Endothelial cell of umbilical vein (primary cell): ENCODE results near the gene ZNF346. TPM values are rescaled to one million over a fixed set of nuclear protein-coding genes. Genes with fewer than 3 reads are reported as not detected.

Source experiments
- BruUV-seq: library from RNA; stranded (reverse); fragments of 400-500 nt; replicated peaks from 2 replicates; lab custom pipeline; 2021; lab: Mats Ljungman, UMichigan
- CTCF ChIA-PET: fragments of 300-600, 350-600 bp; sonication (Branson Sonifier 250); formaldehyde crosslinking; loops from one replicate; lab custom pipeline; 2021; ENCODE audit warnings: antibody characterized with exemption, inconsistent platforms; lab: Charles Lee
- POLR2A ChIA-PET: fragments of 300-600, 350-600 bp; sonication (Branson Sonifier 250); formaldehyde crosslinking; loops from one replicate; lab custom pipeline; 2021; ENCODE audit warnings: antibody characterized with exemption, inconsistent platforms; lab: Charles Lee
- DNase-seq: peaks from one replicate; pipeline ENCODE4 v3.0.0-alpha.2; 2011; ENCODE audit warnings: low read depth, low spot score
- FAIRE-seq: peaks from 2 replicates; lab custom pipeline; 2011; peaks lifted over from hg19 to GRCh38; lab: Jason Lieb, UNC
- H2AFZ ChIP-seq: 2 replicates; pipeline ENCODE4 v1.6.0; 2012; ENCODE audit warnings: low read depth, low read length, control low read depth, inconsistent platforms
- H3K27ac ChIP-seq: 2 replicates; pipeline ENCODE4 v1.5.1; 2011; ENCODE audit warnings: low read depth, mild to moderate bottlenecking, control low read depth, low read length, moderate library complexity; ENCODE audit not compliant: insufficient read depth
- H3K27me3 ChIP-seq, 2 experiments: 2 replicates each; pipeline versions ENCODE4 v1.6.0 to v1.6.1; 2011; ENCODE audit warnings: low read length in 2 of 2, mixed read lengths in 1 of 2; ENCODE audit not compliant: control insufficient read depth in 2 of 2, insufficient read depth in 2 of 2
- H3K36me3 ChIP-seq, 2 experiments: 2 replicates in 1 of 2; 3 replicates in 1 of 2; pipeline ENCODE4 v1.5.1; 2011; ENCODE audit warnings: low read length in 2 of 2, mild to moderate bottlenecking in 1 of 2, moderate library complexity in 1 of 2; ENCODE audit not compliant: control insufficient read depth in 2 of 2, insufficient read depth in 2 of 2; ENCODE audit errors: extremely low read depth in 1 of 2
- H3K4me1 ChIP-seq: 3 replicates; pipeline ENCODE4 v1.5.1; 2011; ENCODE audit warnings: mild to moderate bottlenecking, low read length; ENCODE audit not compliant: control insufficient read depth, insufficient read depth; ENCODE audit errors: extremely low read depth
- H3K4me2 ChIP-seq: 2 replicates; pipeline ENCODE4 v1.6.1; 2011; ENCODE audit warnings: low read length, control low read depth, mixed read lengths; ENCODE audit not compliant: insufficient read depth
- H3K4me3 ChIP-seq, 3 experiments: fragments of 200-600 bp in 1 of 3; sonication (generic), shearing (Covaris generic) in 1 of 3; replicated peaks in 1 of 3; 2 replicates each; pipeline ENCODE4 v1.5.1; 2011 to 2016; ENCODE audit warnings: control low read depth in 3 of 3, low read length in 3 of 3, mild to moderate bottlenecking in 2 of 3, inconsistent platforms in 1 of 3, low read depth in 1 of 3, moderate library complexity in 1 of 3; ENCODE audit not compliant: insufficient read depth in 1 of 3
- H3K79me2 ChIP-seq: 2 replicates; pipeline ENCODE4 v1.6.0; 2012; ENCODE audit warnings: low read length, inconsistent platforms; ENCODE audit not compliant: control insufficient read depth, insufficient read depth
- H3K9ac ChIP-seq: replicated peaks from 2 replicates; pipeline ENCODE3; 2011; ENCODE audit warnings: low read length, control low read depth; ENCODE audit not compliant: insufficient read depth; ENCODE audit errors: extremely low read depth
- H3K9me1 ChIP-seq: replicated peaks from 3 replicates; pipeline ENCODE4 v1.6.0; 2011; ENCODE audit warnings: mild to moderate bottlenecking, low read length; ENCODE audit not compliant: control insufficient read depth, insufficient read depth; ENCODE audit errors: extremely low read depth
- H3K9me3 ChIP-seq: replicated peaks from 2 replicates; pipeline ENCODE4 v1.5.1; 2012; ENCODE audit warnings: low read length, inconsistent platforms; ENCODE audit not compliant: control insufficient read depth, insufficient read depth
- H4K20me1 ChIP-seq: replicated peaks from 2 replicates; pipeline ENCODE3; 2011; ENCODE audit warnings: mild to moderate bottlenecking, low read length; ENCODE audit not compliant: control insufficient read depth, insufficient read depth; ENCODE audit errors: extremely low read depth
- CTCF ChIP-seq, 2 donors: IDR thresholded peaks; 1 replicate in 1 of 2; 2 replicates in 1 of 2; pipeline ENCODE4 v1.5.1; 2011; ENCODE audit warnings: low read length in 2 of 2, mild to moderate bottlenecking in 2 of 2, moderate library complexity in 2 of 2, control low read depth in 1 of 2, inconsistent platforms in 1 of 2, low read depth in 1 of 2; ENCODE audit not compliant: insufficient read depth in 1 of 2; ENCODE audit errors: extremely low read depth in 1 of 2
- EZH2 ChIP-seq: IDR thresholded peaks from 2 replicates; pipeline ENCODE4 v1.6.1; 2012; ENCODE audit warnings: borderline replicate concordance, low read depth, mild to moderate bottlenecking, moderate library complexity, low read length, inconsistent platforms; ENCODE audit not compliant: severe bottlenecking
- FOS ChIP-seq: IDR thresholded peaks from 2 replicates; pipeline ENCODE4 v1.6.1; 2011; ENCODE audit warnings: mild to moderate bottlenecking, low read length, moderate library complexity, borderline replicate concordance; ENCODE audit not compliant: insufficient read depth
- GATA2 ChIP-seq: IDR thresholded peaks from 2 replicates; pipeline ENCODE4 v1.7.0; 2011; ENCODE audit warnings: low read depth, mild to moderate bottlenecking, moderate library complexity, mixed read lengths, low read length; ENCODE audit not compliant: insufficient read length, insufficient read depth
- JUN ChIP-seq: IDR thresholded peaks from 2 replicates; pipeline ENCODE4 v1.6.1; 2011; ENCODE audit warnings: borderline replicate concordance, low read depth; ENCODE audit not compliant: insufficient read length, insufficient read depth
- MAX ChIP-seq: IDR thresholded peaks from 2 replicates; pipeline ENCODE4 v1.6.1; 2011; ENCODE audit not compliant: insufficient read depth, insufficient read length
- MYC ChIP-seq: IDR thresholded peaks from one replicate; pipeline ENCODE4 v1.6.1; 2011; ENCODE audit warnings: mild to moderate bottlenecking, low read depth, low read length
- POLR2A ChIP-seq: IDR thresholded peaks from 2 replicates; pipeline ENCODE4 v1.6.1; 2012; ENCODE audit warnings: low read depth, mild to moderate bottlenecking, control low read depth, low read length
- POLR2AphosphoS5 ChIP-seq: IDR thresholded peaks from 2 replicates; pipeline ENCODE4 v1.6.1; 2012; ENCODE audit warnings: low read depth, mild to moderate bottlenecking, control low read depth, low read length, moderate library complexity; ENCODE audit not compliant: insufficient read depth
- dilution Hi-C: fragments of 300-500 bp; cut with MboI; formaldehyde crosslinking; loops from one replicate; pipeline ENCODE4 v1.15.0; 2019; ENCODE audit warnings: low sequenced_read_pairs; ENCODE audit not compliant: extremely low pct_ligation_motif_present
- intact Hi-C: fragments of 100-400 bp; cut with micrococcal nuclease; formaldehyde crosslinking; loops from one replicate; pipeline ENCODE4 v1.10.0; 2022
- polyA plus RNA-seq, 4 experiments: library from polyadenylated mRNA; depleted of rRNA in 3 of 4; stranded (reverse) in 3 of 4; unstranded in 1 of 4; fragments of >200 nt; gene quantifications; 2 replicates each; pipeline versions ENCODE4 v1.2.1 to v1.2.3, GENCODE V29; 2011 to 2012; ENCODE audit warnings: missing spikeins in 1 of 4
- total RNA-seq: library from RNA; stranded (reverse); gene quantifications from 2 replicates; pipeline ENCODE4 v1.2.3, GENCODE V29; 2021

The ZNF346 gene
- total and polyA plus RNA-seq, 2 donors (not counting 3 experiments of a cell fraction or from before 2014, with no cell fraction given), result 25.3 to 35.2 TPM

GRCh38 chr5:177049285-177049684 lies 26.8 kb downstream of the ZNF346 start:
- no peaks in the 10 kb centered on the region for H3K79me2 ChIP-seq
- no peak for FAIRE-seq
- H4K20me1 ChIP-seq, result no peaks in the 10 kb centered on the region
- no peak overlapping the region for H2AFZ ChIP-seq
- no peak for DNase-seq
- dilution Hi-C loops, result no loop called here
- no peaks in the 10 kb centered on the region for H3K27me3 ChIP-seq
- ChIA-PET POLR2A (no interaction called here), CTCF (no interaction called here)
- peaks cover under 1% of the 10 kb centered on the region for H3K4me1 ChIP-seq
- TF ChIP-seq MYC (no peak), EZH2 (no peak), POLR2AphosphoS5 (no peak), MAX (no peak), FOS (no peak), GATA2 (no peak), POLR2A (no peak), JUN (no peak), CTCF (IDR thresholded peaks at IDR 0.05; ENCODE audit: extremely low read depth in 1 of 2, insufficient read depth in 1 of 2, low read depth in 1 of 2, low read length in 2 of 2) (no peak)
- no peak overlapping the region for H3K27ac ChIP-seq
- H3K9me3 ChIP-seq, result no peaks in the 10 kb centered on the region
- peaks cover 12 to 16% of the 10 kb centered on the region in 2 experiments for H3K36me3 ChIP-seq
- H3K4me3 ChIP-seq, result no peak overlapping the region
- intact Hi-C loops, result no loop called here
- H3K9ac ChIP-seq, result no peak overlapping the region
- no TSS peak for BruUV-seq
- H3K4me2 ChIP-seq, result no peak overlapping the region
- H3K9me1 ChIP-seq, result no peaks in the 10 kb centered on the region
